ENCODE measurements around the gene KHDC4. TPM values are rescaled to one million over a fixed set of nuclear protein-coding genes. Genes with fewer than 3 reads are reported as not detected.

Gene KHDC4
- total and polyA plus RNA-seq, 2 donors (not counting 3 experiments of a cell fraction or from before 2014, with no cell fraction given), result 47.9 to 54.1 TPM

GRCh38 chr1:155976062-155976912 lies 42.1 kb upstream of the KHDC4 start:
- Histone ChIP-seq H2AFZ (ENCODE audit: low read depth, low read length) (no peak overlapping the region), H3K4me1 (ENCODE audit: control insufficient read depth, extremely low read depth, insufficient read depth, low read length) (peaks cover 74% of the 10 kb centered on the region), H3K27me3 (ENCODE audit: control insufficient read depth in 2 of 2, insufficient read depth in 2 of 2, low read length in 2 of 2) (no peaks in the 10 kb centered on the region), H3K9ac (replicated peaks; ENCODE audit: extremely low read depth, insufficient read depth, low read length) (peak overlapping the region; percentile 53), H3K79me2 (ENCODE audit: control insufficient read depth, insufficient read depth, low read length) (peaks cover 73% of the 10 kb centered on the region), H3K27ac (ENCODE audit: insufficient read depth, low read depth, low read length) (peak overlapping the region; percentile 0), H3K4me3 (replicated peaks in 1 of 3; ENCODE audit: insufficient read depth in 1 of 3, low read depth in 1 of 3, low read length in 3 of 3) (peak overlapping the region; percentile 39 to 76 (median 43)), H3K9me3 (replicated peaks; ENCODE audit: control insufficient read depth, insufficient read depth, low read length) (no peaks in the 10 kb centered on the region), H3K9me1 (replicated peaks; ENCODE audit: control insufficient read depth, extremely low read depth, insufficient read depth, low read length) (no peaks in the 10 kb centered on the region), H3K36me3 (ENCODE audit: control insufficient read depth in 2 of 2, extremely low read depth in 1 of 2, insufficient read depth in 2 of 2, low read length in 2 of 2) (peaks cover 0 to 2% of the 10 kb centered on the region in 2 experiments), H3K4me2 (ENCODE audit: insufficient read depth, low read length) (peak overlapping the region; percentile 78), H4K20me1 (replicated peaks; ENCODE audit: control insufficient read depth, extremely low read depth, insufficient read depth, low read length) (no peaks in the 10 kb centered on the region)
- dilution Hi-C loops (cut with MboI; ENCODE audit: extremely low pct_ligation_motif_present, low sequenced_read_pairs) (no loop called here), intact Hi-C loops (cut with micrococcal nuclease) (loop anchor here (2.0 kb wide), 1 partner anchor 13 kb away; no protein-coding TSS in a partner anchor)
- TF ChIP-seq FOS (IDR thresholded peaks at IDR 0.05; ENCODE audit: borderline replicate concordance, insufficient read depth, low read length) (no peak), POLR2A (IDR thresholded peaks at IDR 0.05; ENCODE audit: low read depth, low read length) (peak; percentile 44)
- POLR2A ChIA-PET, result interaction anchor here (0.9 to 1.4 kb wide), 2 partner anchors 9 to 14 kb away, joined by 3 to 4 read pairs; no protein-coding TSS in a partner anchor
- DNase-seq (ENCODE audit: low read depth, low spot score) (no peak), FAIRE-seq (peak; percentile 91)
- CTCF ChIA-PET, result interaction anchor here (0.7 to 12.1 kb wide), 8 partner anchors 9 to 942 kb away, joined by 3 to 138 read pairs (median 18); partner anchors contain the start of gene RXFP4
- BruUV-seq (replicated peaks), result no TSS peak

- DNase-seq (ENCODE audit: low read depth, low spot score) (no peak), FAIRE-seq (peak; percentile 40)
- ChIA-PET CTCF (interaction anchor here (0.6 to 12.1 kb wide), 7 partner anchors 8 to 232 kb away, joined by 3 to 138 read pairs (median 20); no protein-coding TSS in a partner anchor), POLR2A (no interaction called here)
- no peak overlapping the region for H2AFZ ChIP-seq (ENCODE audit: low read depth, low read length)
- H3K4me2 ChIP-seq (ENCODE audit: insufficient read depth, low read length), result peak overlapping the region; percentile 78
- H4K20me1 ChIP-seq (replicated peaks; ENCODE audit: control insufficient read depth, extremely low read depth, insufficient read depth, low read length), result no peaks in the 10 kb centered on the region
- peak overlapping the region; percentile 20 for H3K9ac ChIP-seq (replicated peaks; ENCODE audit: extremely low read depth, insufficient read depth, low read length)
- peaks cover 73% of the 10 kb centered on the region for H3K79me2 ChIP-seq (ENCODE audit: control insufficient read depth, insufficient read depth, low read length)
- BruUV-seq (replicated peaks), result no TSS peak
- no peak overlapping the region for H3K27ac ChIP-seq (ENCODE audit: insufficient read depth, low read depth, low read length)
- H3K4me1 ChIP-seq (ENCODE audit: control insufficient read depth, extremely low read depth, insufficient read depth, low read length), result peaks cover 73% of the 10 kb centered on the region
- H3K27me3 ChIP-seq (ENCODE audit: control insufficient read depth in 2 of 2, insufficient read depth in 2 of 2, low read length in 2 of 2), result no peaks in the 10 kb centered on the region
- no peaks in the 10 kb centered on the region for H3K9me3 ChIP-seq (replicated peaks; ENCODE audit: control insufficient read depth, insufficient read depth, low read length)
- TF ChIP-seq MYC (IDR thresholded peaks at IDR 0.05; ENCODE audit: low read depth, low read length) (no peak), GATA2 (IDR thresholded peaks at IDR 0.05; ENCODE audit: insufficient read depth, insufficient read length, low read depth, low read length) (no peak), POLR2A (IDR thresholded peaks at IDR 0.05; ENCODE audit: low read depth, low read length) (no peak)
- H3K9me1 ChIP-seq (replicated peaks; ENCODE audit: control insufficient read depth, extremely low read depth, insufficient read depth, low read length), result no peaks in the 10 kb centered on the region
- intact Hi-C loops (cut with micrococcal nuclease) (loop anchor here (2.0 kb wide), 1 partner anchor 13 kb away; no protein-coding TSS in a partner anchor), dilution Hi-C loops (cut with MboI; ENCODE audit: extremely low pct_ligation_motif_present, low sequenced_read_pairs) (no loop called here)
- peak overlapping the region in 2 of 3 experiments; percentile 43 to 76 for H3K4me3 ChIP-seq (replicated peaks in 1 of 3; ENCODE audit: insufficient read depth in 1 of 3, low read depth in 1 of 3, low read length in 3 of 3)
- peaks cover 0 to 2% of the 10 kb centered on the region in 2 experiments for H3K36me3 ChIP-seq (ENCODE audit: control insufficient read depth in 2 of 2, extremely low read depth in 1 of 2, insufficient read depth in 2 of 2, low read length in 2 of 2)
These were observed 41.3 kb upstream of the KHDC4 start for GRCh38 chr1:155975375-155976061.

Measured in endothelial cell of umbilical vein (primary cell).